Kidney capillary endothelial cell (primary cell): ENCODE measurements around the gene VPS13D.

ENCODE experiments used
- DNase-seq: peaks from one replicate; pipeline ENCODE4 v3.0.0-alpha.2; 2018; ENCODE audit warnings: low spot score

VPS13D gene

GRCh38 chr1:12232221-12232620 is 2.4 kb downstream of the VPS13D start:
- no peak for DNase-seq

DNA sequence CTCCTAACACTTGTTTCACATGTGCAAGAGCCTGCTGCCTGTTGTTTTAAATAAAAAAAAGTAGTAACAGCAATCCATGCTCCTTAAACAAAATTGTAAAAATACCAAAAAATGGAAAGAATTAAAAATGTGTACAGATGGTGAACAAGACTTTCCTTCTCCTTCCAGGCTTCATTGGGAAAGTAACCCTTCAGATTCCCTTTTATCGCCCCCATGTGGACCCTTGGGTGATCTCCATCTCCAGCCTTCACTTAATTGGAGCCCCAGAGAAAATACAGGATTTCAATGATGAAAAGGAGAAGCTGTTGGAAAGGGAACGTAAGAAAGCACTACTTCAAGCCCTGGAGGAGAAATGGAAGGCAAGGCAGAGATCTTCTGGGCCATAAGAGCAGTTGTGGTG is 14.2 kb downstream of the VPS13D start:
- no peak for DNase-seq

DNA sequence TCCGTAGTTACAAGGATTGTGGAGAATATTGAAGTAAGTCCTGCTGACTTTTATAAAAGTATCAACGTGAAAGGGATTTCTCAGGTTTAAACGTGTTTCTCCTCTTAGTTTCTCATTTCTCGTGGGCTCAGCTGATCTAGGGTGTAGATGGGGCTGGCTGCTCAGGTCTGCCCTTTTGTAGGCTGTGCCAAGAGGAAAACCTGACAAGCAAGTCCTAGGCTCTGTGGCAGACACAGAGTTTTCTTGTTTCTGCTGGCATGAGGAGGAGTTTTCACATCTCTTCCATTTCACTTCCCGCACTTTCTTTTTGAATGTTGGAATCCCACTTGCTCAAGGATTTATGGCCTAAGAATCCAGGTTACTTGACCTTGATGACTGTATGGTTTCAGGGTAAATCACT is 14.8 kb downstream of the VPS13D start:
- no peak for DNase-seq

DNA sequence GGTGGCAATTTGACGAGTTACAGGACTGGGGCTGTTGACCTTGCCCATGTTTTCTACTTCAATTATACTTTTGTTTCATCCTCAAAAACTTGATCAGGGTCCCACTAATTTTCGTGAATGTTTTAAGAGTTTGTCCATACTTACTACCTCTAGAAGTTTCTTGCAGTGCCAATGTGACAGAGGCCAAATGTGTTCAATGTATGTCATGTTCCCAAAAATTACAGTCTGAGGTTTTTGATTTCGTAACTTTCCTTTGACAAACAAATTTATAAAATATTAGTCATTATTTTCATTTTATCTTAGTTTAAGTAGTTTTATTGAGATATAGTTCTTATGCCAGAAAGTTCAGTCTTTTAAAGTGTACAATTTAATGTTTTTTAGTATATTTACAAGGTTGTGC is 15.3 kb downstream of the VPS13D start:
- no peak for DNase-seq

GRCh38 chr1:12245733-12246132 is 15.9 kb downstream of the VPS13D start:
- DNase-seq: no peak

DNA sequence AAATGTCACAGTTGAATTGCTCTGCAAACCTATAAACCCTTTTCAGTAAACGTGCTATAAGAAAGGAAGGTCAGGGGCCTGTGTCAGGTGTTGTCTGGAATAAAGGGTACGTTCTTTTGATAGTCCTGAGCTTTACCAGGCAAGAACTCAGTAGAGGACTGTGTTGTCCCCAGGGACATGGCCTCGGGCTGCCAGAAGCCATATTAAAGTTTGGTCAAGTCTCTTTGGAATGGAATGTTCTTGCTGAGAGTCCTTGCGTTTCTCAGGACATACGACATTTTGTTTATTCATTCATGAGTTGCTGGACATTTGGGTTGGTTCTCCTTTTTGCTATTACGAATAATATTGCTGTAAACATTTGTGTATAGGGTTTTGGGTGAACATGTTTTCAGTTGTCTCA is 16.8 kb downstream of the VPS13D start:
- DNase-seq: no peak

GRCh38 chr1:12249181-12249580 is 19.4 kb downstream of the VPS13D start:
- no peak for DNase-seq

DNA sequence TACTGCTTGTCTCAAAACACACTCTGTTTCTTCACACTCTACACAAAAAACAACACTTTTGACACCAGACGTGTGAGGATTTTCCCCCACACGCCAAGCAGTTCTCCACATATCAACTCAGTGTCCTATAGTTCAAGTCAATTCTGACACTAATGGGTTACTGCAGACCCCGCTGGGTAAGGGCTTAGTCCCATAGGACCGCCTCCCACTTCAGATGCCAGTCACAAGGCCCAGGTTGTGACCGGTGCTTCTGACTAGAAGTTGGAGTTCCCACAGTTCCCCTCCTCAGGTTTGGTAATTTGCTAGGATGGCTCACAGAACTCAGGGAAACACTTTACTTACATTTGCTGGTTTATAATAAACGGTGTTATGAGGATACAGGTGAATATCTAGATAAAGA is 19.9 kb downstream of the VPS13D start:
- DNase-seq: no peak

DNA sequence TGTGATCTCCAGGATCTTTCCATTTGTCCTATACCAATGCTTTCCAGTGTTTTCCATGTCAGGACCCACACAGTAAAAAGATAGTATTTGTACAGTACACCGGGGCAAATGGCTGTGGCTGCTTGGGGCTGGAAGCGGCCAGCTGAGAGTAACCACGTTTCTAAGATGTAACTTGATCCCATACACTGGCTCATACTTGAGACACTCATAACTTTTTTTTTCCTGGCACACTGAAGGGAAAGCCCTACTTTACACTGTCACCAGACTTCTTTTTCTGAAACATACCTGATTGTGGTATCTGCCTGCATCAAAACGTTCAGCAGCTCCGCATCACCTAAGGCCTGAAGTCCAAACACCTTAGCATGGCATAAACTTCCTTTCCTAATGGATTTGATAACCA is 21.6 kb downstream of the VPS13D start:
- DNase-seq: no peak

- DNase-seq: no peak
These were observed 26.1 kb downstream of the VPS13D start for GRCh38 chr1:12255913-12256312.

DNA sequence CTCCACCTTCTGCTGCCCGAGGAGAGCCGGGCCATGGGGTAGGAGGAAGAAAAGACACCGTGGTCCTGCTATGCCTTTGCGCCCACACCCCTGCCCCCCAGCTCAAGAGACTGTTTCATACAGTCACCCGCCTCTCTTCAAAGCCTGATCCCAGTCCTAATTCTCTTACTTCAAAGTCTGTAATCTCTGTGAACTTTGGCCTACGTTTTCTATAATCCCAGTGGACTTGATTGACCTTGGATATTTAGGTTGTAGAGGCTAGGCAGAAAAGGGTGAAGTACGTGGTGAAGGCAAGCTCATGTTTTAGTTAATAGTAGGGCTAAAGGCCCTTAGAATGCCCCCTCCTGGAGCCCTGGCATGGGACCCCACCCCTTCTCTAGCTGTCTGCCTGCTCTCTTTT is 28.4 kb downstream of the VPS13D start:
- no peak for DNase-seq

DNA sequence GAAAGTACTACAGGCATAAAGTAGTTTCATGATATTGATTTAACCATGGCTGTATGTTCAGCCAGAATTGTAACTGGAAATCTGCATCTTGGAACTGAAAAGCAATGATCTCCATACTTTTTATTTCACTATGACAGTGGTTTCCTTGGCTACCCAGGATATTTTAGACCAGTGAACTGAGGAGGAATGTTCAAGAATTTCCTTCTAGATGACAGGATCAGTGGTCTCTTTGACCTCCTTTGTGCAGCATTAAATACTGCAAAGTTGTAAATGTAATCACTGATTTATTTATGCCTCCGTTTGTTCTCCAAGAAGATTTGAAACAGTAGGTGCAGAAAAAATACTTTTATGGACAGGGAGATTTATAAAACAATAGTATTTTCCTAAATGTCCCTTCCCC is 39.5 kb downstream of the VPS13D start:
- no peak for DNase-seq

DNA sequence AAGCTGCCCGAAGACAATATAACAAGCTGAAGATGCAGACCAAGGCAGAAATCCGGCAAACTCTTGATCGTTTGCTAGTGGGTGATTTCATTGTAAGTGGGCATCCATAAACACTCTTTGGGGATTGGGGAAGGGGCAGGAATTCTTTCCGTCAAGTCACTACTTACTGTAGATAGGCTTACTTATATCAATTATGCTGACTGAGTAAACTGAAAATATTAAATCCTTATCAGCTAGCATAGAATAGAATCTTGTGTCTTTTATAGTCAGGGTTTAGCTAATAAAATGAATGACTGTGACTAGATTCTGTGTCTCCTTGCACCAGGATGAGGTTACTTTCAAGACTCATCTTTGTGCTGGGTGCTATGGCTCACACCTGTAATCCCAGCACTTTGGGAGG is 41.2 kb downstream of the VPS13D start:
- DNase-seq: no peak

DNA sequence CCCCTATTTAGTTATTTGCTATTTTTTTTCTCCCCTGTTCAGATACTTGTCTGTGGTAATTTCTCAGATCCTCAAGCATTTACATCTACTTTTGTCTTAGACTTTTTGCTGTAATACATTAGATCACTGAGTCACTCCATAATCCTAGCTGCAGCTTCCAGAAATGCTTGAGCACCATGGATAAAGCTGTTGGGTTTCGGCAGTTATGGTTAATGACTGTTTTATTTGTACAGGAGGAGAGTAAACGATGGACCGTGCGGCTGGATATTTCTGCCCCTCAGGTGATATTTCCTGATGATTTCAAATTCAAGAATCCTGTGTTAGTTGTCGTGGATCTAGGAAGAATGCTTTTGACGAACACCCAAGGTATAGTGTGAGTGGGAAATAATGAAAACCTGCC is 42.9 kb downstream of the VPS13D start:
- DNase-seq: no peak

GRCh38 chr1:12275370-12275769 is 45.5 kb downstream of the VPS13D start:
- DNase-seq: peak; percentile 39

GRCh38 chr1:12276225-12276624 is 46.4 kb downstream of the VPS13D start:
- DNase-seq: peak; percentile 25

DNA sequence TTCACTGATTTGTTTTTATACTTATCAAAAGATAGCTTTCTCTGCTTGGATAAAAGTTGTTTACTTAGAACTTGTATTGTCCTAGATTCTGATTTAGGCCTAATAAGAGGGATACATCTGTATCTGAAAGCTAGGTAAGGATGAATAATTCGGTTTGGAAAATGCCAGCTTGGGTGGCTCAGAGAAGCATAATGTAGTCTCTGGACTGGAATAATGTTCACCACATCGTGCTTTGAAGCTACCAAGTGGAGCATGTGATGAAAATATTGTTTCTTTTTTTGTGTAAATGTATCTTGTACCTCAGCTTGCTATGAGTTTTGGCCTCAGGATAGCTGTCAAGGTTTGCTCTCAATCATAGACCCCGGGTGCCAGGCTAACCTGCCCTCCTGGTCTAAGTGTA is 49.2 kb downstream of the VPS13D start:
- no peak for DNase-seq

- DNase-seq: no peak
These were observed 50.1 kb downstream of the VPS13D start for GRCh38 chr1:12279728-12280464.

DNA sequence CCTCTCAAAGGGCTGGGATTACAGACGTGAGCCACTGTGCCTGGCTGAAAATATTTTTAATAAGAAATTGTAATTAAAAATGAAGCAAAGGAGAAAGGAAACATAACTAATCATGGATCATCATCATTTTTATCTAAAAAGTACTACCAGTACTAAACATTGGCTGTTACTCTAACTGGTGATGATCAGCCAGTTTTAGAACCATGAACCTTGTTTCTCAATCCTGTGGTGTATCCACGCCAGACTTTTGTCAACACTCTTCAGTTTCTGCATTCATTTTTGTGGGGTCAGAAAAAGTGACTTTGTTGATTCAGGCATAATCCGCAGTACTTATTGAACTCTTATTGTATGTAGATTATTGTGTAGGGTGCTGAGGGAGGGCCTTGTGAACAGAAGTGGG is 52.3 kb downstream of the VPS13D start:
- DNase-seq: no peak

DNA sequence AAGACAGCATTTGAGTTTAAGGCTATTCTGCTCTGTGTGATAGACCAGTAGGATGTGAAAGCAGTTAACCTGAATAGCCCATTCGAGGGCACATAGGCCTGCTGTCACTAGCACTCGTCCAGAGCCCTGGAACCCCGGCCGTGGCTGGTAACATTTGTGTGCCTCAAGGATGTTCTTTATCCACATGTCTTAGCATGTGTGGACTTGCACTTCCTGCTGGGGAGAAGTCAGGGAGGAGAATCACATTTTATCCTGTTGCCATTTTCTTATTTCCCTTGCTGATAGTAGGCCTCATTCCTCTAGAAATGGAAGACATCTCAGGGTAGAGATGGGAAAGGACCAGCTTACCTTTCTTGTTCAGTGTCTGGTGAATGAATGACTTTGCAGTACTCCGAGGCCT is 54.7 kb downstream of the VPS13D start:
- DNase-seq: no peak

DNA sequence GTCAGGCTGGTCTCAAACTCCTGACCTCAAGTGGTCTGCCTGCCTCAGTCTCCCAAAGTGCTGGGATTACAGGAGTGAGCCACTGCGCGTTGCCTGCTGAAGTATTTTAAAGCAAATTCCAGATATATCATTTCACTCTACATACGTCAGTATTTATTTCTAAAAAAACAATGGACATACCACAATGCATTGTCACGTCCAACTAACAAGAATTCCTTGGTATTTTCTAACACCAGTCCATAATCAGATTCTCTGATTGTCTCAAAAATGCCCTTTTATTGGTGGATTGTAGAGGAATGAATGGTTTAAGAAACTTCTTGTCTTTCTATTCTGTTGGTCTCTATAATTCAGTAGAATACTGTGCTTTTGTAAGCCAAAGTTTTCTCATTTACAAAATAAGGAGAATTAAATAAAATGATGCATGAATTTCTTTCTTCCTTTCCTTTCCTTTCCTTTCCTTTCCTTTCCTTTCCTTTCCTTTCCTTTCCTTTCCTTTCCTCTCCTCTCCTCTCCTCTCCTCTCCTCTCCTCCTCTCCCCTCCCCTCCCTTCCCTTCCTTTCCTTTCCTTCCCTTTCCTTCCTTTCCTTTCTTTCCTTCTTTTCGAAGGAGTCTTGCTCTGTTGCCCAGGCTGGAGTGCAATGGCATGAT is 55.8 kb downstream of the VPS13D start:
- no peak for DNase-seq

DNA sequence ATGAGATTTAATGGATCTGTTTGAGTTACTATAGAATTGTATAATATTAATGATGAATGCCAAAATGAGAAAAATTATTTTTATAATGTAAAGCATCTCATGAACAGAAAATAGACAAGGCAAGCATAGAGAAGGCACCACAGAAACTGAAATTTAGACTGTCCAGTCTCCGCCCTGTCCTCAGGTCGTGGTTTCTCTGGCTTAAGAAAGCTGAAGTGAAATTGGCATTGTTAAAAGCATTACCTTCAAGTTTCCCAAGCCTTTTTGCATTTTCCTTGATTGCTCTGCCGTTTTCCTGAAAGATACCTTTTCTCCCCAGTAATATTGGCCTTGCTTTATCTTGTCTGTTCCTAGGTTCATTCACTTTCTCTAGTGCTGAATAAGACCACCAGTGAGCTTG is 58.0 kb downstream of the VPS13D start:
- DNase-seq: no peak

- no peak for DNase-seq
These were observed 61.0 kb downstream of the VPS13D start for GRCh38 chr1:12290828-12291227.

GRCh38 chr1:12293416-12293815 is 63.6 kb downstream of the VPS13D start:
- no peak for DNase-seq
